Body of pancreas (tissue), 4 donors: Measurements from ENCODE around the gene LMO7. TPM values are rescaled to one million over a fixed set of nuclear protein-coding genes. Genes with fewer than 3 reads are reported as not detected.

ENCODE experiments used
- ATAC-seq: fragments of 150-250 bp; one replicate; pipeline ENCODE4 v1.9.1; 2016
- DNase-seq, 4 donors: peaks; one replicate each; pipeline ENCODE4 v3.0.0-alpha.2; 2019
- H3K27ac ChIP-seq, 4 donors: fragments of 200-600 bp; sonication (generic); 1 replicate in 3 of 4; 2 replicates in 1 of 4; pipeline versions ENCODE4 v1.5.1 to v1.6.1; 2016 to 2019; ENCODE audit warnings: mild to moderate bottlenecking in 1 of 4, mixed read lengths in 1 of 4, moderate library complexity in 1 of 4
- H3K27me3 ChIP-seq, 2 donors: fragments of 200-600 bp; sonication (generic); one replicate each; pipeline ENCODE4 v1.6.0; 2016; ENCODE audit warnings: mild to moderate bottlenecking in 1 of 2
- H3K36me3 ChIP-seq, 2 donors: fragments of 200-600 bp; sonication (generic); replicated peaks in 1 of 2; 2 replicates each; pipeline ENCODE4 v1.5.1; 2016; ENCODE audit warnings: low read depth in 2 of 2; ENCODE audit not compliant: insufficient read depth in 1 of 2
- H3K4me1 ChIP-seq: fragments of 200-600 bp; sonication (generic); one replicate; pipeline ENCODE4 v1.6.0; 2016
- H3K4me3 ChIP-seq, 2 donors: fragments of 200-600 bp; sonication (generic); 1 replicate in 1 of 2; 2 replicates in 1 of 2; pipeline ENCODE4 v1.5.1; 2016 to 2019
- H3K9me3 ChIP-seq, 3 donors: fragments of 200-600 bp; sonication (generic); 1 replicate in 2 of 3; 2 replicates in 1 of 3; pipeline ENCODE4 v1.5.1; 2016
- CTCF ChIP-seq, 7 experiments: fragments of 450-650 bp in 4 of 7; fragments of 200-600 bp in 3 of 7; sonication (generic) in 3 of 7; IDR thresholded peaks; one replicate each; pipeline ENCODE4 v1.5.1; 2016 to 2019; ENCODE audit warnings: antibody characterized with exemption in 7 of 7
- POLR2A ChIP-seq, 3 donors: fragments of 450-650 bp; IDR thresholded peaks; one replicate each; pipeline ENCODE4 v1.6.1; 2016; ENCODE audit warnings: antibody characterized with exemption in 3 of 3, mild to moderate bottlenecking in 2 of 3
- WGBS, 2 donors: methylation state at CpG; one replicate each; pipeline ENCODE4 v1.1.5; 2017; 5-methylcytosine and 5-hydroxymethylcytosine counted together
- intact Hi-C: fragments of 100-400 bp; cut with DNase I; formaldehyde crosslinking; loops from one replicate; pipeline ENCODE4 v1.15.1; 2023
- total RNA-seq, 2 donors: library from RNA; depleted of rRNA; stranded (reverse); fragments of >200 nt; gene quantifications; one replicate each; pipeline ENCODE4 v1.1.0, GENCODE V29; 2016

Gene LMO7
- total RNA-seq, 2 donors from 2014 or later: 50.6 to 56.0 TPM

GRCh38 chr13:75901501-75901900 lies 265.4 kb downstream of the LMO7 start:
- WGBS, 2 donors: 79 to 83% methylated on average over 2 of the region's 2 CpGs
- ATAC-seq: no peak
- Histone ChIP-seq H3K27me3 (no peaks in the 10 kb centered on the region), H3K27ac (no peak overlapping the region), H3K9me3 (no peaks in the 10 kb centered on the region), H3K4me3 (no peak overlapping the region), H3K36me3 (no peaks in the 10 kb centered on the region), H3K4me1 (no peaks in the 10 kb centered on the region)
- intact Hi-C loops: no loop called here
- DNase-seq: no peak
- TF ChIP-seq CTCF (IDR thresholded peaks at IDR 0.05) (no peak), POLR2A (IDR thresholded peaks at IDR 0.05) (no peak)

GRCh38 chr13:75902166-75903104 lies 266.3 kb downstream of the LMO7 start:
- no peaks in the 10 kb centered on the region for H3K9me3 ChIP-seq

GRCh38 chr13:75904012-75904411 lies 267.9 kb downstream of the LMO7 start:
- WGBS, 2 donors: 48 to 50% methylated on average over 2 of the region's 2 CpGs
- Histone ChIP-seq H3K4me3 (no peak overlapping the region), H3K9me3 (no peaks in the 10 kb centered on the region), H3K27me3 (no peaks in the 10 kb centered on the region), H3K4me1 (no peaks in the 10 kb centered on the region), H3K36me3 (no peaks in the 10 kb centered on the region), H3K27ac (no peak overlapping the region)
- no peak for ATAC-seq
- no peak for DNase-seq
- intact Hi-C loops: no loop called here
- no peak for TF ChIP-seq CTCF (IDR thresholded peaks at IDR 0.05)
- no peak for TF ChIP-seq POLR2A (IDR thresholded peaks at IDR 0.05)

More at GRCh38 chr13:75902166-75903104, 266.3 kb downstream of the LMO7 start:
- intact Hi-C loops: no loop called here
- no peaks in the 10 kb centered on the region for H3K27me3 ChIP-seq
- H3K27ac ChIP-seq: no peak overlapping the region
- H3K4me3 ChIP-seq: no peak overlapping the region
- WGBS, 2 donors: 55 to 57% methylated on average over 8 of the region's 8 CpGs
- TF ChIP-seq POLR2A (IDR thresholded peaks at IDR 0.05) (no peak), CTCF (IDR thresholded peaks at IDR 0.05) (no peak)
- H3K36me3 ChIP-seq: no peaks in the 10 kb centered on the region
- H3K4me1 ChIP-seq: no peaks in the 10 kb centered on the region
- DNase-seq (no peak), ATAC-seq (no peak)

- Histone ChIP-seq H3K4me1 (no peaks in the 10 kb centered on the region), H3K4me3 (no peak overlapping the region), H3K27ac (no peak overlapping the region), H3K27me3 (no peaks in the 10 kb centered on the region), H3K9me3 (no peaks in the 10 kb centered on the region), H3K36me3 (no peaks in the 10 kb centered on the region)
- ATAC-seq (no peak), DNase-seq (no peak)
- intact Hi-C loops: no loop called here
- 81% methylated on average over 5 of the region's 5 CpGs for WGBS, 2 donors
- TF ChIP-seq POLR2A (IDR thresholded peaks at IDR 0.05): no peak
- no peak for TF ChIP-seq CTCF (IDR thresholded peaks at IDR 0.05)
Measured at GRCh38 chr13:75906315-75906714, 270.2 kb downstream of the LMO7 start.

GRCh38 chr13:75907044-75907443 lies 270.9 kb downstream of the LMO7 start:
- intact Hi-C loops: no loop called here
- no peak overlapping the region for H3K4me3 ChIP-seq
- TF ChIP-seq CTCF (IDR thresholded peaks at IDR 0.05) (no peak), POLR2A (IDR thresholded peaks at IDR 0.05) (no peak)
- no peak overlapping the region for H3K27ac ChIP-seq
- no peak for ATAC-seq
- H3K27me3 ChIP-seq: no peaks in the 10 kb centered on the region
- no peak for DNase-seq
- H3K36me3 ChIP-seq: no peaks in the 10 kb centered on the region
- H3K4me1 ChIP-seq: no peaks in the 10 kb centered on the region
- WGBS, 2 donors: 58 to 66% methylated on average over 5 of the region's 5 CpGs
- H3K9me3 ChIP-seq: no peaks in the 10 kb centered on the region
